LHCN-M2 (cell line): Measurements from ENCODE around the gene WDR47. TPM values are rescaled to one million over a fixed set of nuclear protein-coding genes. Genes with fewer than 3 reads are reported as not detected.
"Not testable (repeated sequence)": the region's sequence is repeated elsewhere in the genome, so short reads cannot be mapped to it uniquely, and the experiment has no call there.

Source experiments
- DNase-seq: peaks from one replicate; pipeline ENCODE4 v3.0.0-alpha.2; 2012; ENCODE audit warnings: low read depth
- total RNA-seq: library from RNA; depleted of rRNA; stranded (reverse); fragments of >200 nt; gene quantifications from 2 replicates; pipeline ENCODE4 v1.2.3, GENCODE V29; 2014; rRNA removed

WDR47 gene
- total RNA-seq, 1 experiment from 2014 or later = 25.3 TPM

DNA sequence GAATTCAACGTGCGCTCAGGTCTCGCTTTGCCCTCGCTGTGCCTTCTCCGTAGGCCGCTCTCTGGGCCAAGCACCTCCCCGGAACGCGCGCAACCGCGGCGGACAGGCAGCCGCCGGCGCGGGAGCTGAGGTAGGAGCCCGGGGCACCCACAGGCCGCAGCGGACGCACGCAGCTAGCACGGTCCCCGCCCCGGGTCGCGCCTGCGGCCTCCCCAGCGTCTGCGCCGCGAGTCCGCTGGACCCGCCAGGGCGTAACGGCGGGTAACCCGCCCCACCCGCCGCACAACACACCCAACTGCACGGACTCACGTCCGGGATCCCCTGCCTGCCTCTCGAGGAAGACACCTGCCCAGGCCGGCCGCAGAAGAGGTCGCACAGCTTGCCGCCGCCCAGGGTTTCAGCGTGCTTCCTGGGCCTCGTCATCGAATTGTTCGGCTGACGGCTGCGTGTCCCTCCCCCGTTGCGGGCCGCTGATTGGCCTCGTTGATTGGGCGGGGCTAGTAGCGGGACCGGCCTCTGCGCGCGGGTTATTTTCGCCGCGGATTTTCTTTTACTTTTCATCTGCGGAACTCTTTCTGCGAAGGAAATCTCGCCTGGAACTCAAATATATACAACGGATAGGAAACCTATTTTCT lies 78.7 kb downstream of the WDR47 start, which contains the start of gene CLCC1:
Gene CLCC1 (minus strand): TSS at position 433 of the 635 bp plus-strand sequence. CDS start 13,047 bp downstream, outside the sequence.
- peak; percentile 88 for DNase-seq

DNA sequence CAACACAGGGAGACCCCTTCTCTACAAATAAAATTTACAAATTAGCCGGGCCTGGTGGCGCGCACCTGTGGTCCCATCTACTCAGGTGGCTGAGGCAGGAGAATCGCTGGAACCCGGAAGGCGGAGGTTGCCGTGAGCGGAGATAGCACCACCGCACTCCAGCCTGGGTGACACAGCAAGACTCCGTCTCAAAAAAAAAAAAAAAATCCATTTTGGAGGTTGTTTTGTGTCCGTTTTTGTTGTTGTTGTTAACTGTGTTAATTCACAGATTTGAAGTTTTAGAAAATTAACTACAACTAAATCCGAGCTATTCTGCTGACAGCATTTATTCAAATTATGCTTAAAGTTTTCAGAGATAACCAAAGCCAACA lies 79.2 kb downstream of the WDR47 start:
- DNase-seq = no peak

DNA sequence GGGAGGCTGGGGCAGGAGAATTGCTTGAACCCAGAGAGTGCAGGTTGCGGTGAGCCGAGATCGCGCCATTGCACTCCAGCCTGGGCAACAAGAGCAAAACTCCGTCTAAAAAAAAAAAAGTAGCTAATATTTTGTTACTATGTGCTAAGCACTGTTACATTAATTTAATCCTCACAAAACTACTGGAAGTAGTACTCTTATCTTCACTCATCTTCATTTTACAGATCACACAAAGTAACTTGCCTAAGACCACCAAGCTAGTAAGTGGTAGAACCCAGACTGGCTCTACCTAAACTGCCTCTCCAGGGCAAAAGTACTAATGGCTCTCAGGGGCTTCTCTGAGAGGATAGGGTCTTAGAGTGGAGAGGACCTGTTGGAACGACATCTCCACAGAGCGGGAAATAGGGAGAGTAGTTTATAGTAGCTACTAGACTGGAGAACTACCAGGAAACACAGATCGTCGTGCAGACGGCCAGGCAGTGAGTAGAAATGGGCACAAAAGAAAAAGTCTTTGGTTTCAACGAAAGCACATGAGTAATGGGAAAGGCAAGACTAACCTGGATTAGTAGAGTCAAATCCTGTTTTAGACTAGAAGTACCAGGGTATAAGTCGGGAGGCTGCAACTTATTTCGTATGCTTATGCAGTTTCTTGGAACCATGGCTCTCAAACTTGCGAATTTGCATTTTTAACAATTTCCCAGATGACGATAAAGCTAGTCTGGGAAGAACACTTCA lies 80.0 kb downstream of the WDR47 start:
- DNase-seq = no peak

DNA sequence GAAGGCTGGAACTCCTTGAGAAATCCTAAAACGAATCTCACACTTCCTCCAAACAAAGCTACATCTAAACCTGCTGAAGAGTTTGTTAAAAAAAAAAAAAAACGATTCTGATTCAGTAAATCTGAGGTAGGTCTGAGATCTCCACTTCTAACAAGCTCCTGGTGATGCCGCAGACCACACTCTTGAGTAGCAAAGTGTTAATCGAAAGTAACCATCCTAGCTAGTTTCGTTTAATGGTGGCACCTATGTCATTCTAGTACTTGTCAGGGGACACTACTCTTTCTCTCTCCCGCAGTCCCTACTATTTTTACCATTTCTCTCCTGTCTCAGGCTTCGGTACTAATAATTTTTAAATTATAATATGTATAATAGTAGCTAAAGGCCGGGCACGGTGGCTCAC lies 80.7 kb downstream of the WDR47 start:
- DNase-seq = no peak

DNA sequence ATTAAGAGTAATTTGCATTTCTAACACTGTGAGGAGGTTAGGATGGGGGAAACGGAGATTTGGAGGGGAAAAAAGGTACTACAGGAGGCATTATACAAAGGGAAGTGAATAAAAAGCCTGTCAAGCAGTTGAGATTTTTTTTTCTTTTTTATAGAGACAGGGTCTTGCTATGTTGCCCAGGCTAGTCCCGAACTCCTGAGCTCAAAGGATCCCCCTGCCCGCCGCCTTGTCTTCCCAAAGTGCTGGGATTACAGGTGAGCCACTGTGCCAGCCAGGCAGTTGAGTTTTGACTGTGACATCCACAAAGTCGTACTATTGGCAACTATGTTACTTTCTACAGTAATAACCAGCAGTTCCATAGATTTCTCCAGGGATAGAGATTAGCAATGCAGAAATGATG lies 81.2 kb downstream of the WDR47 start:
- no peak for DNase-seq

DNA sequence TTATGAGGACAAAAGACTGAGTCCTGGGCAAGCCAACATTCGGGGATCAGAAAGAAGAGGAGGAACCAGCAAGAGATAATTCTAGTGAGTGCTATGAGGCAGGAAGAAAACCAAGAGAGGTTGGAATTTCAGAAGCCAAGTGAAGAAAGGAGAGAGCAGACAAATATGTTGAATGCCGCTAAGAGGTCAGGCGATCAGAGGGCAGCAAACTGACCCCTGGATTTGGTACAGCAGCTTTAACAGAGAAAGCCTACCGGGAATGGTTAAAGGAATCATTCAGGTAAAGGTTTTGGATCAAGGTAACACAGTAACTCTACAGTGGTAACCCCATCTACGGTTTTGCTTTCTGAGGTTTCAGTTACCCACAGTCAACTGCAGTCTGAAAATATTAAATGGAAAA lies 84.0 kb downstream of the WDR47 start:
- DNase-seq = no peak

DNA sequence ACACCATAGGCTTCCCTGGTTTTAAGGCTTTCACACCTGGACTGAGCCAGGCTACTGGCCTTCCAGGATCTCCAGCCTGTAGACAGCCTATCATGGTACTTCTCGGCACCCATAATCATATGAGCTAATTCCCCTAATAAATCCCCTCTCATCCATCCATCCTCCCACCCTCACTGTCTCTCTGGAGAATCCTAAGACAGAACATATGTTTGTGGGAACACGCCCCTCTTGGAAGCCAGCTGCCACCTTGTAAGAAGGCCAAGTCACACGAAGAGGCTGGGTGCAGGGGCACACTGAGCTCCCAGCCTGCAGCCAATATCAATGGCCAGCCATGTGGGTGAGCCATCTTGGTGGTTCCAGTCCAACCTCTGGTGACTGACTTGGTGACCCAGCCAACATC lies 86.0 kb downstream of the WDR47 start:
- peak; percentile 24 for DNase-seq

DNA sequence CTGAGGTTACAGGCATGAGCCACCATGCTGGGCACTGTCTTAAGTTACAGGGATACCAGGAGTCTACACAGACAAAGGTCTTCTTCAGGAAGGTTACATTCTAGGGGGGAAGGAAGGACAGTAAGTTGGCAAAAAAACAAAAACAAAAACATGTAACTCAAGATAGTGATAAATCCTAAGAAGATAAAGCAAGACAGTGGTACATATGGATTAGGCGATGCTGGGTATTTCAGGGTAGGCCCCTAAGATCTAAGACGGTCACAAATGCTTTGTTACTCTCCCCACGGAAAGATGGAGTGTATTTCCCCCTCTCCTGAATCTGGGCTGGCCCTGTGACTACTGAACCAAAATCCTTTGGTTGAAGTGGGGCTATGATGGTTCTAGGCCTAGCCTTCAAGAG lies 86.8 kb downstream of the WDR47 start:
- no peak for DNase-seq

DNA sequence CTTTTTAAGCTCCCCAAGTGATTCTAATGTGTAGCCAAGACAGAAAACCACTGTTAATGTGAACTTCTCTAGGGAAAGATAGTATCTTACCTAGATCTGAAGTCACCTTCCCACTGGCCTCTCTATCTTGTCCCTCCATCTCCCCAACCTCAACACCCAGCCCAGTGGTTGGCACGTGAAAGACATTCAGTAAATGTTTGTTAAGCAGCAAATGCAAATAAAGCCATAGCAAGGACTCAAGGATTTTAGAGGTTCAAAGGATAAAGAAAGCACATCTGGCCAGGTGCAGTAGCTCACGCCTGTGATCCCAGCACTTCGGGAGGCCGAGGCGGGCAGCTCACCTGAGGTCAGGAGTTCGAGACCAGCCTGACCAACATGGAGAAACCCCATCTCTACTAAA lies 88.5 kb downstream of the WDR47 start:
- no peak for DNase-seq

DNA sequence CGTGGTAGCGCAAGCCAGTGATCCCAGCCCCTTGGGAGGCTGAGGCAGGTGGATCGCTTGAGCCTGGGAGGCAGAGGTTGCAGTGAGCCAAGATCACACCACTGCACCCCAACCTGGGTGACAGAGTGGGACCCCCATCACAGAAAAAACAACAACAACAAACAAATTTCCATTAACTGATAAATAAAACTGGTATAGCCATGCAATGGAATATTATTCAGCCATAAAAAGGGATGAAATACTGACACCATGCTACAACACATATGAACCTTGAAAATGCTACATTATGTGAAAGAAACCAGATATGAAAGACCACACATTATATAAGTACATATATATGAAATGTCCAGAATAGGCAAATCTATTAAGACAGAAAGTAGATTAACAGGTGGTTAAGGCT lies 90.7 kb downstream of the WDR47 start:
- no peak for DNase-seq

DNA sequence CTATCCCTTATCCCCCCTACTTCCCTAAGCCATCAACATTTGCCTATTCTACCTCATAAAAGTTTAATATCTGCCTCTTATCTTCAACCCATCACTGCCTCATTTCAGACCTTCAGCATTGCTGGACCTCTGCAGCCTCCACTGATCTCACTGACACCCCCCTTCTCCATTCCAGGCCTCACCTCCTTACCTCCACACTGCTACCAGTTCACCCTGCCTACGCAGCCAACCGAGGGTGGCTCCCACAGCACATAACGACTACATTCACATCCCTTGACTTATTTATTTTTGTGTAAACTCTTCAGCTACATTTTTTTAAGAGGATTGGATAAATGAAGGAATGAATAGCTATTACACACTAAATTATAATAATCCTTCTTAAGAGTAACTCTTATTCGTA lies 92.9 kb downstream of the WDR47 start:
- DNase-seq = no peak

DNA sequence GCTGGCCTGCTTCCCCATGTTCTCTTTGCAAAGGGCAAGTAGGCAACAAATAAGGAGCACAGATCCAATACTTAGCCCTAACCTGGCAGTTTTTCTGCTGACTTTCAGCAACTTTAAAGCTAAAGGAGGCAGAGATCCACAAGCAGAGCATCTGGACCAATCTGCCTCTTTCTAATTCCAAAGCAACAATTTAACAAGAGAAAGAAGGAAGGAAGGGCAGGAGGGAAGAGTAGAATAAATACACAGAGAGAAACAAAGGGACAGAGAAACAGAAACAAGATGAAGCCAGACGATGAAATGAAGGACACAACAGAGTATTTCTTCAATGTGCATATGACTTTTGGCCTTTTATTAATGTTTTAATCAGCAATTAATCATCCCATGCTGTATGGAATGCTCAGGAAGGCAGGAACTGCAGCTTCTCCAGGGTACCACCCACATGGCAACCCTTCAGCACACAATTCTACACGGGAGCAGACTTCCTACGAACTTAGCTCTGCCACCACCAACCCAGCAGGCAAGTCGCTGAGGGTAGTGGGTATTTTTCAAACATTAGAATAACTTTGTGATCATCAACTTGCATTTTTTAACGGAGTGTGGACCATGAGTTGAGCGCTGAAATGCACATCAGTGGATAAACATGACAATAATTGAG lies 93.9 kb downstream of the WDR47 start:
- DNase-seq = no peak

DNA sequence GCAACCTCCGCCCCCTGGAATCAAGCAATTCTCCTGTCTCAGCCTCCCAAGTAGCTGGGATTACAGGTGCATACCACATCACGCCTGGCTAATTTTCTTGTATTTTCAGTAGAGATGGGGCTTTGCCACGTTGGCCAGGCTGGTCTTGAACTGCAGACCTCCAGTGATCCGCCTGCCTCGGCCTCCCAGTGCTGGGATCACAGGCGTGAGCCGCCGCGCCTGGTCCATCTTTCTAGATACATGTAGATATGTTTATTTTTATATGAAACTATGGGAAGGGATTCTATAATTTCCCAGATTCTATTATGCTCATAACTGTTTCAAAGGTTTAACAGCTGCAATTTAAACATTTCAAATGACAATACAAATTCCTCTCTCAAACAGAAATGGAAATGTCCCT lies 105.7 kb downstream of the WDR47 start:
- no peak for DNase-seq

DNA sequence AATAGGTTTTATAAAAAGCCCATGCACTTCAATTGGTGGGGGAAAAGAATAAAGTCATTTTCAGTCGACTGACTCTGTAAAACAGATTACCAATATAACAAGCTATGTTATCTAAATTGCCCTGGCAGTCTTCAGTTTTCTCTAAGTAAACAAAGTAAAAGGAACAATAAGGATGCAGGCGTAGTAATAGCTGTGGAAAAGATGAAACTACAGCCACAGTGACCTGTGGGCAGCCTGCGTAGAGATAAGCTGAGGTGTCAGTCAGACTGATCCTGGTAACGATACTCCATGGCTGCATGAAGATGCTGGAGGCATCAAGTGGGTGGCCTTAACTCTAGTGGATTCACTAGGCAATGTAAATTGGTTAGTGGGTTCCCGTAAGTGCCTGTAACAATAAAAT lies 108.0 kb downstream of the WDR47 start:
- DNase-seq = no peak

DNA sequence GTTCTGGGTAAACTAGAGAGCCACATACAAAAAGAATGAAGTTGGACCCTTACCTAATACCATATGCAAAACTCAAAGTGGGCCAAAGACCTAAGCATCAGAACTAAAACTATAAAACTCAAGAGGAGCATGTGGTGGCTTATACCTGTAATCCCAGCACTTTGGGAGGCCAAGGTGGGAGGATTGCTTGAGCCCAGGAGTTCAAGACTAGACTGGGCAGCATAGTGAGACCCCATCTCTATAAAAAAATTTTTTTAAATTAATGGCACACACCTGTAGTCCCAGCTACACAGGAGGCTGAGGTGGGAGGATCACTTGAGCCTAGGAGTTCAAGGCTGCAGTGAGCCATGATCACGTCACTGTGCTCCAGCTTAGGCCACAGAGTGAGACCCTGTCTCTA lies 114.3 kb downstream of the WDR47 start:
- not testable (repeated sequence) for DNase-seq

DNA sequence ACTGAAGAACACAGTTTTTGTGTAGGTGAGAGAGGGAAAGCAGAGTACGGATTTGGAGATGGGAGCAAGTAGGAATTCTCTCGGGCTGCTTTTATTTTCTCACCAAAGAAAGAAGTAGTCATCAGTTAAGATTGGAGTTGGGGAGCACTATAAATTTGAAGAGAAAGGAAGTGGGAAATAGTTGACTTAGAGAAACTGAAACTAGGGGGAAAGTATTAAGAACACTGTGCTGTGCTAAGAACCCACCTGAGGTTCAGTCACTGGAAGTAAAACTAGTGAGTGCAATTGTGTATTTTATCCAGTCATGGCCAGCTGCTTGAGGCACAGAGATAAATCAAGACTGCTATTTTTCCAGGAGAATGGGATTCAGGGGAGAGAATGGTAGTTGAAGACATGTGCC lies 116.0 kb downstream of the WDR47 start:
- no peak for DNase-seq

Other genes starting within 250 kb of the WDR47 start
- 0.58 and 2.7 TPM in 2 replicates for gene AKNAD1, start 185.0 kb downstream of the WDR47 start, total RNA-seq
- gene GPSM2, start 165.1 kb downstream of the WDR47 start, total RNA-seq = 89.8 and 107 TPM in 2 replicates
- gene CLCC1, start 78.6 kb downstream of the WDR47 start, total RNA-seq = 19.4 and 21.4 TPM in 2 replicates
- gene TAF13, start 33.9 kb upstream of the WDR47 start, total RNA-seq = 67.0 and 72.4 TPM in 2 replicates
- gene TMEM167B, start 48.7 kb upstream of the WDR47 start, total RNA-seq = 14.6 and 16.5 TPM in 2 replicates
- 0.17 and 0.38 TPM in 2 replicates for gene ELAPOR1, start 72.0 kb upstream of the WDR47 start, total RNA-seq
- gene SARS1, start 171.8 kb upstream of the WDR47 start, total RNA-seq = 134 and 149 TPM in 2 replicates
- 0.06 and 0.17 TPM in 2 replicates for gene CELSR2, start 207.4 kb upstream of the WDR47 start, total RNA-seq
- 57.6 and 60.4 TPM in 2 replicates for gene PSRC1, start 241.0 kb upstream of the WDR47 start, total RNA-seq